ENCODE measurements around the gene METTL4.
A peak's percentile ranks its signal among the peaks of the same experiment; 100 is the strongest.

Gene METTL4

GRCh38 chr18:2559249-2559648 lies 12.1 kb downstream of the METTL4 start:
- DNase-seq = no peak

GRCh38 chr18:2557536-2557935 lies 13.8 kb downstream of the METTL4 start:
- no peak for DNase-seq

GRCh38 chr18:2555895-2556294 lies 15.4 kb downstream of the METTL4 start:
- no peak for DNase-seq

- DNase-seq = no peak
Measured at GRCh38 chr18:2554696-2555095, 16.6 kb downstream of the METTL4 start.

GRCh38 chr18:2551425-2551824 lies 19.9 kb downstream of the METTL4 start:
- no peak for DNase-seq

GRCh38 chr18:2549462-2549861 lies 21.8 kb downstream of the METTL4 start:
- DNase-seq = no peak

GRCh38 chr18:2547477-2548087 lies 23.7 kb downstream of the METTL4 start:
- DNase-seq = peak; percentile 81

GRCh38 chr18:2545155-2545554 lies 26.1 kb downstream of the METTL4 start:
- DNase-seq = no peak

- peak; percentile 70 for DNase-seq
Measured at GRCh38 chr18:2541925-2542563, 29.3 kb downstream of the METTL4 start.

- DNase-seq = no peak
Measured at GRCh38 chr18:2540575-2540974, 30.7 kb downstream of the METTL4 start.

- DNase-seq = no peak
Measured at GRCh38 chr18:2538844-2539243, 32.5 kb downstream of the METTL4 start.

- DNase-seq = no peak
Measured at GRCh38 chr18:2538236-2538635, 33.1 kb downstream of the METTL4 start.

- DNase-seq = no peak
Measured at GRCh38 chr18:2537296-2537695, 34.0 kb downstream of the METTL4 start.

GRCh38 chr18:2536493-2536892 lies 34.8 kb downstream of the METTL4 start:
- no peak for DNase-seq

GRCh38 chr18:2536063-2536462 lies 35.2 kb downstream of the METTL4 start:
- no peak for DNase-seq

GRCh38 chr18:2535419-2535910 lies 35.8 kb downstream of the METTL4 start:
- no peak for DNase-seq

- no peak for DNase-seq
Measured at GRCh38 chr18:2534906-2535305, 36.4 kb downstream of the METTL4 start.

- no peak for DNase-seq
Measured at GRCh38 chr18:2532797-2533196, 38.5 kb downstream of the METTL4 start.

- no peak for DNase-seq
Measured at GRCh38 chr18:2531751-2532150, 39.6 kb downstream of the METTL4 start.

- no peak for DNase-seq
Measured at GRCh38 chr18:2529154-2529553, 42.2 kb downstream of the METTL4 start.

- no peak for DNase-seq
Measured at GRCh38 chr18:2526329-2526728, 45.0 kb downstream of the METTL4 start.

GRCh38 chr18:2524794-2525198 lies 46.5 kb downstream of the METTL4 start:
- DNase-seq = peak; percentile 49

- no peak for DNase-seq
Measured at GRCh38 chr18:2522112-2522511, 49.2 kb downstream of the METTL4 start.

- DNase-seq = peak; percentile 22
Measured at GRCh38 chr18:2518473-2518872, 52.8 kb downstream of the METTL4 start.

All from hematopoietic multipotent progenitor cell treated with erythropoietin and hydrocortisone succinate and interleukin-3 and kit ligand, for 6 days (in vitro differentiated cells).